ENCODE results near the gene HACD3. TPM values are rescaled to one million over a fixed set of nuclear protein-coding genes. Genes with fewer than 3 reads are reported as not detected.

HACD3 gene
- polyA plus RNA-seq, 1 experiment = 40.9 TPM

GRCh38 chr15:65556622-65557021, 26.4 kb downstream of the HACD3 start:
- ChIA-PET POLR2A (no interaction called here), CTCF (no interaction called here)
- peaks cover 4% of the 10 kb centered on the region; the same call in 1 of the 2 replicates for H3K36me3 ChIP-seq (ENCODE audit: control insufficient read depth, insufficient read depth, low read length)
- H3K27me3 ChIP-seq (ENCODE audit: control insufficient read depth, insufficient read depth, low read length) = no peaks in the 10 kb centered on the region
- TF ChIP-seq CTCF (IDR thresholded peaks at IDR 0.05; ENCODE audit: insufficient read depth, low read depth, low read length) = no peak
- no peak overlapping the region for H3K4me3 ChIP-seq (ENCODE audit: low read depth, low read length)
- no peak for DNase-seq (ENCODE audit: low read depth)

- H3K27me3 ChIP-seq (ENCODE audit: control insufficient read depth, insufficient read depth, low read length) = no peaks in the 10 kb centered on the region
- TF ChIP-seq CTCF (IDR thresholded peaks at IDR 0.05; ENCODE audit: insufficient read depth, low read depth, low read length) = no peak
- peaks cover 4% of the 10 kb centered on the region; the same call in 1 of the 2 replicates for H3K36me3 ChIP-seq (ENCODE audit: control insufficient read depth, insufficient read depth, low read length)
- no peak for DNase-seq (ENCODE audit: low read depth)
- H3K4me3 ChIP-seq (ENCODE audit: low read depth, low read length) = no peak overlapping the region
- ChIA-PET CTCF (interaction anchor here (0.9 to 1.4 kb wide), 3 partner anchors 11 to 157 kb away, joined by 3 to 5 read pairs (median 4); no protein-coding TSS in a partner anchor), POLR2A (no interaction called here)
These were observed 28.1 kb downstream of the HACD3 start for GRCh38 chr15:65558336-65558735.

GRCh38 chr15:65558997-65559760, 28.9 kb downstream of the HACD3 start:
- Histone ChIP-seq H3K4me3 (ENCODE audit: low read depth, low read length) (no peak overlapping the region), H3K27me3 (ENCODE audit: control insufficient read depth, insufficient read depth, low read length) (no peaks in the 10 kb centered on the region), H3K36me3 (ENCODE audit: control insufficient read depth, insufficient read depth, low read length) (peaks cover 5% of the 10 kb centered on the region; the same call in 1 of the 2 replicates)
- POLR2A ChIA-PET = interaction anchor here (1.0 kb wide), 1 partner anchor 52 kb away, joined by 3 read pairs; the partner anchor contains the start of gene INTS14
- CTCF ChIA-PET = interaction anchor here (1.2 to 1.4 kb wide), 2 partner anchors 11 to 158 kb away, joined by 3 to 5 read pairs; no protein-coding TSS in a partner anchor
- DNase-seq (ENCODE audit: low read depth) = no peak
- no peak for TF ChIP-seq CTCF (IDR thresholded peaks at IDR 0.05; ENCODE audit: insufficient read depth, low read depth, low read length)

- no peak for TF ChIP-seq CTCF (IDR thresholded peaks at IDR 0.05; ENCODE audit: insufficient read depth, low read depth, low read length)
These were observed 29.7 kb downstream of the HACD3 start for GRCh38 chr15:65559941-65560340.

GRCh38 chr15:65561934-65562333, 31.7 kb downstream of the HACD3 start:
- no peak for DNase-seq (ENCODE audit: low read depth)
- peaks cover 3% of the 10 kb centered on the region; the same call in 1 of the 2 replicates for H3K36me3 ChIP-seq (ENCODE audit: control insufficient read depth, insufficient read depth, low read length)
- TF ChIP-seq CTCF (IDR thresholded peaks at IDR 0.05; ENCODE audit: insufficient read depth, low read depth, low read length) = no peak
- POLR2A ChIA-PET = no interaction called here
- CTCF ChIA-PET = interaction anchor here (1.0 to 1.3 kb wide), 2 partner anchors 29 to 160 kb away, joined by 3 to 4 read pairs; no protein-coding TSS in a partner anchor
- H3K27me3 ChIP-seq (ENCODE audit: control insufficient read depth, insufficient read depth, low read length) = no peaks in the 10 kb centered on the region
- no peak overlapping the region for H3K4me3 ChIP-seq (ENCODE audit: low read depth, low read length)

More at GRCh38 chr15:65559941-65560340, 29.7 kb downstream of the HACD3 start:
- CTCF ChIA-PET = interaction anchor here (0.6 kb wide), 1 partner anchor 126 kb away, joined by 3 read pairs; no protein-coding TSS in a partner anchor
- DNase-seq (ENCODE audit: low read depth) = no peak
- H3K36me3 ChIP-seq (ENCODE audit: control insufficient read depth, insufficient read depth, low read length) = peaks cover 5% of the 10 kb centered on the region; the same call in 1 of the 2 replicates
- no peaks in the 10 kb centered on the region for H3K27me3 ChIP-seq (ENCODE audit: control insufficient read depth, insufficient read depth, low read length)
- POLR2A ChIA-PET = no interaction called here
- no peak overlapping the region for H3K4me3 ChIP-seq (ENCODE audit: low read depth, low read length)

All from BJ (cell line).